ENCODE data around the gene GTF2A2.

DNA sequence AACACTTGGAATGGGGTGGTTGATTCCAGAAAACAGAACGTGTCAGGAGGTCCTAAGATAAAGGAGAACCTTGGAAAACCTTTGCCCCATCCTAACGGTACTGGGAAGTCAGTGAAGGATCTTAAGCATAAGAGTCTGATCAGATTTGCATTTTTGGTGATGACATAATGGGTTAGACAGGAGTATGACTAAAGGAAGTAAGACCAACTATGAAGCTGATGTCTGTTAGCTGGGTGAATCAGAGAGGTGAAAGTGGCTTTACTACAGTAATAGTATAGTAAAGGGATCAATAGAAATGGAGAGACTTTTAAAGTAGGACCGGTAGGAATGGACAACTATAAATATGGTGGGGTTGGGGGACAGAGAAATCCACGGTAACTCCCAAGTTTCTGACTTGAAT, 12.6 kb downstream of the GTF2A2 start:
- TF ChIP-seq, protein P1, sequence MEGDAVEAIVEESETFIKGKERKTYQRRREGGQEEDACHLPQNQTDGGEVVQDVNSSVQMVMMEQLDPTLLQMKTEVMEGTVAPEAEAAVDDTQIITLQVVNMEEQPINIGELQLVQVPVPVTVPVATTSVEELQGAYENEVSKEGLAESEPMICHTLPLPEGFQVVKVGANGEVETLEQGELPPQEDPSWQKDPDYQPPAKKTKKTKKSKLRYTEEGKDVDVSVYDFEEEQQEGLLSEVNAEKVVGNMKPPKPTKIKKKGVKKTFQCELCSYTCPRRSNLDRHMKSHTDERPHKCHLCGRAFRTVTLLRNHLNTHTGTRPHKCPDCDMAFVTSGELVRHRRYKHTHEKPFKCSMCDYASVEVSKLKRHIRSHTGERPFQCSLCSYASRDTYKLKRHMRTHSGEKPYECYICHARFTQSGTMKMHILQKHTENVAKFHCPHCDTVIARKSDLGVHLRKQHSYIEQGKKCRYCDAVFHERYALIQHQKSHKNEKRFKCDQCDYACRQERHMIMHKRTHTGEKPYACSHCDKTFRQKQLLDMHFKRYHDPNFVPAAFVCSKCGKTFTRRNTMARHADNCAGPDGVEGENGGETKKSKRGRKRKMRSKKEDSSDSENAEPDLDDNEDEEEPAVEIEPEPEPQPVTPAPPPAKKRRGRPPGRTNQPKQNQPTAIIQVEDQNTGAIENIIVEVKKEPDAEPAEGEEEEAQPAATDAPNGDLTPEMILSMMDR (IDR thresholded peaks at IDR 0.05), result no peak
- TF ChIP-seq POLR2A (IDR thresholded peaks at IDR 0.05), result no peak
- no peak for TF ChIP-seq EP300 (IDR thresholded peaks at IDR 0.05)

Data from sigmoid colon (tissue), 4 donors.